ENCODE results near the gene ANKUB1.

ANKUB1 gene

DNA sequence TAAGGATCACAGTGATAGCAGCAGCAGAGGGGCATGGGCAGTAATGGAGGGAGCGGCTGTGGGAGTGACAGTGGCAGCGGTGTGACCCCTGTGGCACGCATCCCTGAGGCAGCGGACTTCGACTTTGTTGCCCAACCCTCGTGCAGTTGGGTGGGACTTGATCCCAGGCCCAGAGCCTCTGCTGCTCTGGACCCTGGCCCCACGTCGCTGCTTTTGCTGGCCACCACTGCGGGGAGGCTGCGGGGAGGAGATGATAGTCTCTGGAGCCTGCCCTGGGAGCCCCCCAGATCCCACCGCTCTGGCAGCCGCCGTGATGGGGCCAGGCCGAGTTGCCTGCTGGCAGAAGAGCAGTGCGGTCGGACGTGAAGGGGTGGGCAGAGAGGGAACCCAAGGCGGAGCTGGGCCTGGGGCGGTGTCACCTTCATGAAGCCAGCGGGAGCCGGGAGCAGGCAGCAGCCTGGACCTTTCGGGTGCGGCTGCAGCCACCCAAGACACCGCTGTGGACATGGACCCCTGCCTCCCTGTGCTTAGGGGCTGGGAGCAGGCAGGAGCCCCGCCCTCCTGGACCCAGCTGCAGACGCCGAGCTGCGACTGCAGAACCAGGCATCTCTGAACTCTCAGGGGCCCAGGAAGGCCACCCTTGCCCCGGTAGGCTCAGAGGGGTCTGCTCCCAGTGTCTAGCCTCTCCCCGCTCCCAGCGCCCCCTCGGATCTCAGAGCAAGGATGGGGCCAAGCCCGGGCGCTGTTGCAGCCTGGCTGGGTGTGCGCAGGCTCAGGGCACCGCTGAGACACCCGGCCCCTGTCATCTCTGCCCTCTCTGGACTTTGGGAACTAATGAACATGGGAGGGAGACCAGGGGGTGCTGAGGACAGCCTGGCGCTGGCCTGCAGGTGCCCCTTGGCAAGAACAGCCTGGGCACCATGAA is 78.4 kb downstream of the ANKUB1 start:
- in situ Hi-C loops (cut with MboI; ENCODE audit: low pct_unique_long_range_greater_than_20kb, low sequenced_read_pairs, unreplicated experiment) = no loop called here
- no peak for DNase-seq (ENCODE audit: low spot score)
- TF ChIP-seq, protein P1, sequence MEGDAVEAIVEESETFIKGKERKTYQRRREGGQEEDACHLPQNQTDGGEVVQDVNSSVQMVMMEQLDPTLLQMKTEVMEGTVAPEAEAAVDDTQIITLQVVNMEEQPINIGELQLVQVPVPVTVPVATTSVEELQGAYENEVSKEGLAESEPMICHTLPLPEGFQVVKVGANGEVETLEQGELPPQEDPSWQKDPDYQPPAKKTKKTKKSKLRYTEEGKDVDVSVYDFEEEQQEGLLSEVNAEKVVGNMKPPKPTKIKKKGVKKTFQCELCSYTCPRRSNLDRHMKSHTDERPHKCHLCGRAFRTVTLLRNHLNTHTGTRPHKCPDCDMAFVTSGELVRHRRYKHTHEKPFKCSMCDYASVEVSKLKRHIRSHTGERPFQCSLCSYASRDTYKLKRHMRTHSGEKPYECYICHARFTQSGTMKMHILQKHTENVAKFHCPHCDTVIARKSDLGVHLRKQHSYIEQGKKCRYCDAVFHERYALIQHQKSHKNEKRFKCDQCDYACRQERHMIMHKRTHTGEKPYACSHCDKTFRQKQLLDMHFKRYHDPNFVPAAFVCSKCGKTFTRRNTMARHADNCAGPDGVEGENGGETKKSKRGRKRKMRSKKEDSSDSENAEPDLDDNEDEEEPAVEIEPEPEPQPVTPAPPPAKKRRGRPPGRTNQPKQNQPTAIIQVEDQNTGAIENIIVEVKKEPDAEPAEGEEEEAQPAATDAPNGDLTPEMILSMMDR (IDR thresholded peaks at IDR 0.05; ENCODE audit: extremely low read depth, insufficient read depth, missing control alignments) = no peak
